SK-N-SH (cell line): ENCODE results near the gene TMEM176B. TPM values are rescaled to one million over a fixed set of nuclear protein-coding genes. Genes with fewer than 3 reads are reported as not detected.

Experiments used
- CTCF ChIA-PET: fragments of 300-600, 350-600 bp; formaldehyde crosslinking; extraction: SDS; loops from one replicate; lab custom pipeline; 2021; lab: Yijun Ruan, JAX
- POLR2A ChIA-PET: fragments of 350-600 bp; sonication (Branson Sonifier 250); formaldehyde crosslinking; extraction: SDS; loops from one replicate; lab custom pipeline; 2020; ENCODE audit warnings: antibody characterized with exemption, inconsistent platforms; lab: Yijun Ruan, JAX
- DNase-seq: peaks from one replicate; pipeline ENCODE4 v3.0.0; 2012
- H2AFZ ChIP-seq: fragments of 200-600 bp; sonication (generic); 2 replicates; pipeline ENCODE4 v1.8.1; 2016; ENCODE audit warnings: antibody characterized with exemption, mild to moderate bottlenecking, low read depth
- H3F3A ChIP-seq: fragments of 200-600 bp; sonication (generic); replicated peaks from 2 replicates; pipeline ENCODE3; 2016; ENCODE audit warnings: antibody characterized with exemption, mild to moderate bottlenecking; ENCODE audit not compliant: insufficient read depth
- H3K27ac ChIP-seq, 2 experiments: fragments of 200-500 bp in 1 of 2; fragments of 200-600 bp in 1 of 2; sonication (Bioruptor generic) in 1 of 2; sonication (generic), shearing (Covaris generic) in 1 of 2; 2 replicates each; pipeline versions ENCODE4 v1.5.1 to v1.6.1; 2014 to 2016; ENCODE audit warnings: low read depth in 2 of 2, inconsistent platforms in 1 of 2, low read length in 1 of 2, mild to moderate bottlenecking in 1 of 2, mixed read lengths in 1 of 2
- H3K27me3 ChIP-seq: fragments of 200-600 bp; sonication (generic), shearing (Covaris generic); 2 replicates; pipeline ENCODE4 v1.6.1; 2016; ENCODE audit warnings: mixed run types; ENCODE audit not compliant: insufficient read depth
- H3K36me3 ChIP-seq, 2 experiments: fragments of 200-500 bp in 1 of 2; fragments of 200-600 bp in 1 of 2; sonication (Bioruptor generic) in 1 of 2; sonication (generic) in 1 of 2; replicated peaks in 1 of 2; 2 replicates each; pipeline versions ENCODE3 to v1.5.1; 2014 to 2016; ENCODE audit warnings: low read length in 1 of 2, mild to moderate bottlenecking in 1 of 2; ENCODE audit not compliant: insufficient read depth in 2 of 2, control insufficient read depth in 1 of 2
- H3K4me1 ChIP-seq, 2 experiments: fragments of 200-500 bp in 1 of 2; fragments of 200-600 bp in 1 of 2; sonication (Bioruptor generic) in 1 of 2; sonication (generic), shearing (Covaris generic) in 1 of 2; 2 replicates each; pipeline versions ENCODE4 v1.5.1 to v1.6.1; 2014 to 2016; ENCODE audit warnings: low read depth in 1 of 2, low read length in 1 of 2, mixed run types in 1 of 2; ENCODE audit not compliant: insufficient read depth in 2 of 2, control insufficient read depth in 1 of 2
- H3K4me2 ChIP-seq: fragments of 200-600 bp; sonication (generic), shearing (Covaris generic); 2 replicates; pipeline ENCODE4 v1.6.1; 2017; ENCODE audit warnings: mixed run types
- H3K4me3 ChIP-seq, 2 experiments: fragments of 200-500 bp in 1 of 2; fragments of 200-600 bp in 1 of 2; sonication (Bioruptor generic) in 1 of 2; sonication (generic), shearing (Covaris generic) in 1 of 2; 2 replicates each; pipeline versions ENCODE4 v1.5.1 to v1.8.1; 2014 to 2016; ENCODE audit warnings: low read depth in 2 of 2, inconsistent platforms in 1 of 2, low read length in 1 of 2, mild to moderate bottlenecking in 1 of 2, mixed read lengths in 1 of 2, moderate library complexity in 1 of 2
- H3K79me2 ChIP-seq: fragments of 200-600 bp; sonication (generic); 2 replicates; pipeline ENCODE4 v1.8.1; 2017; ENCODE audit warnings: mild to moderate bottlenecking; ENCODE audit not compliant: insufficient read depth
- H3K9ac ChIP-seq: fragments of 200-600 bp; sonication (generic); 2 replicates; pipeline ENCODE4 v1.6.1; 2017; ENCODE audit warnings: mixed run types
- H3K9me2 ChIP-seq: fragments of 200-600 bp; sonication (generic); 2 replicates; pipeline ENCODE4 v1.6.1; 2017; ENCODE audit warnings: mixed run types
- H3K9me3 ChIP-seq: fragments of 200-600 bp; sonication (generic); 2 replicates; pipeline ENCODE4 v1.6.1; 2017; ENCODE audit warnings: mixed run types, mild to moderate bottlenecking, moderate library complexity
- H4K20me1 ChIP-seq: fragments of 200-600 bp; sonication (generic); 2 replicates; pipeline ENCODE4 v1.6.1; 2017; ENCODE audit warnings: mild to moderate bottlenecking, mixed run types; ENCODE audit not compliant: insufficient read depth
- CTCF ChIP-seq: fragments of 200-600 bp; sonication (generic); IDR thresholded peaks from 2 replicates; pipeline ENCODE4 v1.6.1; 2017; ENCODE audit warnings: antibody characterized with exemption, mild to moderate bottlenecking, moderate library complexity
- EP300 ChIP-seq, 2 experiments: IDR thresholded peaks; 2 replicates each; pipeline versions ENCODE4 v1.4.0 to v1.6.1; 2012; ENCODE audit warnings: borderline replicate concordance in 1 of 2, low read depth in 1 of 2, low read length in 1 of 2
- EZH2phosphoT487 ChIP-seq: fragments of 200-600 bp; sonication (generic); IDR thresholded peaks from 2 replicates; pipeline ENCODE4 v1.6.1; 2017; ENCODE audit warnings: low read depth, mixed run types, mild to moderate bottlenecking, antibody characterized with exemption, moderate library complexity, borderline replicate concordance
- GABPA ChIP-seq: IDR thresholded peaks from 2 replicates; pipeline ENCODE4 v1.4.0; 2012; ENCODE audit warnings: low read depth, mild to moderate bottlenecking
- MEF2A ChIP-seq: IDR thresholded peaks from 2 replicates; pipeline ENCODE4 v1.4.0; 2012; ENCODE audit warnings: low read depth, borderline replicate concordance
- RAD21 ChIP-seq: IDR thresholded peaks from 2 replicates; pipeline ENCODE4 v1.6.1; 2012; ENCODE audit warnings: mild to moderate bottlenecking, low read length
- RFX5 ChIP-seq: IDR thresholded peaks from 2 replicates; pipeline ENCODE4 v1.6.1; 2012; ENCODE audit warnings: mild to moderate bottlenecking, improper control_type of control experiment, low read length
- RXRA ChIP-seq: IDR thresholded peaks from 2 replicates; pipeline ENCODE4 v1.4.0; 2012; ENCODE audit warnings: low read depth, mild to moderate bottlenecking, borderline replicate concordance
- SMC3 ChIP-seq: IDR thresholded peaks from 2 replicates; pipeline ENCODE4 v1.6.1; 2012; ENCODE audit warnings: low read depth, low read length, improper control_type of control experiment
- TCF12 ChIP-seq: IDR thresholded peaks from 2 replicates; pipeline ENCODE4 v1.4.0; 2012
- WGBS: methylation state at CpG from one replicate; pipeline ENCODE4 v1.1.6; 2017; ENCODE audit warnings: low lambda C conversion rate; 5-methylcytosine and 5-hydroxymethylcytosine counted together
- polyA plus RNA-seq, 3 experiments: library from polyadenylated mRNA; depleted of rRNA; stranded (reverse); fragments of >200 nt; gene quantifications; 2 replicates each; pipeline ENCODE4 v1.2.3, GENCODE V29; 2012
- TF ChIP-seq, protein P1 (sequence below): IDR thresholded peaks from 2 replicates; pipeline ENCODE4 v1.6.1; 2012; ENCODE audit warnings: mild to moderate bottlenecking, low read depth, low read length, moderate library complexity
- TF ChIP-seq, protein P2 (sequence below): IDR thresholded peaks from 2 replicates; pipeline ENCODE4; 2012
- TF ChIP-seq, protein P3 (sequence below): IDR thresholded peaks from 2 replicates; pipeline ENCODE4 v1.4.0; 2012; ENCODE audit warnings: low read depth
- TF ChIP-seq, protein P4 (sequence below): IDR thresholded peaks from 2 replicates; pipeline ENCODE4 v1.4.0; 2012; ENCODE audit warnings: low read depth, borderline replicate concordance

The TMEM176B gene
- polyA plus RNA-seq, 1 of the 3 experiments (the other 2 are of a cell fraction) = not detected

DNA sequence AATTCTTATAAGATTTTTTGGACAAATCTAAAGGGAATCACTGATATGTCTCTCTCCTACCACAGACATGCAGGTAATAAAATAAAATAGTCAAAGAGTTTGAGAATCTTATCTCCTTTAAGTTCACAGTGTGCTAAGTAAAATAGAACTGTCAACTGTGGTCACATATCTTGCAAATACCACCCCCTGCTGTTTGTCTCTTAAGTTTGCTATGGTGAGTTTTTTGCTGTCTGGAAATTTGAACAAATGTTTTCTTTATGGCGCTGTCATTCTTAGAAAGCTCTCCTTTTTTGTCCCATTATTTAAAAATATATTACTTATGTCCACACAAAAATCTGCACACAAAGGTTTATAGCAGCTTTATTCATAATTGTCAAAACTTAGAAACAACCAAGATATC lies 43.3 kb downstream of the TMEM176B start:
- H3K4me1 ChIP-seq = no peaks in the 10 kb centered on the region
- H3K9me2 ChIP-seq = no peaks in the 10 kb centered on the region
- no peaks in the 10 kb centered on the region for H4K20me1 ChIP-seq
- ChIA-PET CTCF (interaction anchor here (1.2 to 1.7 kb wide), 4 partner anchors 10 to 308 kb away, joined by 3 to 7 read pairs (median 4); partner anchors contain the start of gene GIMAP5), POLR2A (no interaction called here)
- no peak overlapping the region for H3K4me3 ChIP-seq
- peaks cover 3% of the 10 kb centered on the region for H3F3A ChIP-seq
- peak; percentile 55 for TF ChIP-seq CTCF
- peak; percentile 36 for TF ChIP-seq SMC3
- no peak for TF ChIP-seq EZH2phosphoT487
- TF ChIP-seq RAD21 = peak; percentile 55
- WGBS = 9% methylated on average over 1 of the region's 1 CpG
- H2AFZ ChIP-seq = no peak overlapping the region
- no peaks in the 10 kb centered on the region for H3K9me3 ChIP-seq
- H3K36me3 ChIP-seq = no peaks in the 10 kb centered on the region
- no peak for DNase-seq
- H3K27ac ChIP-seq = no peak overlapping the region
- no peak overlapping the region for H3K9ac ChIP-seq
- peaks cover 8% of the 10 kb centered on the region; the same call in 1 of the 2 replicates for H3K27me3 ChIP-seq
- no peak overlapping the region for H3K4me2 ChIP-seq
- no peaks in the 10 kb centered on the region for H3K79me2 ChIP-seq

- Histone ChIP-seq H3K9ac (no peak overlapping the region), H3K27me3 (peaks cover 8% of the 10 kb centered on the region; the same call in 1 of the 2 replicates), H4K20me1 (no peaks in the 10 kb centered on the region), H3K4me3 (no peak overlapping the region), H3K4me1 (no peaks in the 10 kb centered on the region), H3F3A (peaks cover 3% of the 10 kb centered on the region), H3K36me3 (no peaks in the 10 kb centered on the region), H3K79me2 (no peaks in the 10 kb centered on the region), H3K27ac (no peak overlapping the region), H3K9me3 (no peaks in the 10 kb centered on the region), H3K9me2 (no peaks in the 10 kb centered on the region), H3K4me2 (no peak overlapping the region), H2AFZ (no peak overlapping the region)
- DNase-seq = no peak
- ChIA-PET CTCF (interaction anchor here (0.6 to 1.7 kb wide), 8 partner anchors 10 to 335 kb away, joined by 3 to 7 read pairs (median 4); partner anchors contain the start of gene GIMAP5), POLR2A (no interaction called here)
- TF ChIP-seq RXRA (no peak), MEF2A (no peak), RAD21 (no peak), GABPA (no peak), TCF12 (no peak), RFX5 (no peak), EP300 (IDR thresholded peaks at IDR 0.05; ENCODE audit: borderline replicate concordance in 1 of 2, low read depth in 1 of 2, low read length in 1 of 2) (no peak)
- TF ChIP-seq, protein P1, sequence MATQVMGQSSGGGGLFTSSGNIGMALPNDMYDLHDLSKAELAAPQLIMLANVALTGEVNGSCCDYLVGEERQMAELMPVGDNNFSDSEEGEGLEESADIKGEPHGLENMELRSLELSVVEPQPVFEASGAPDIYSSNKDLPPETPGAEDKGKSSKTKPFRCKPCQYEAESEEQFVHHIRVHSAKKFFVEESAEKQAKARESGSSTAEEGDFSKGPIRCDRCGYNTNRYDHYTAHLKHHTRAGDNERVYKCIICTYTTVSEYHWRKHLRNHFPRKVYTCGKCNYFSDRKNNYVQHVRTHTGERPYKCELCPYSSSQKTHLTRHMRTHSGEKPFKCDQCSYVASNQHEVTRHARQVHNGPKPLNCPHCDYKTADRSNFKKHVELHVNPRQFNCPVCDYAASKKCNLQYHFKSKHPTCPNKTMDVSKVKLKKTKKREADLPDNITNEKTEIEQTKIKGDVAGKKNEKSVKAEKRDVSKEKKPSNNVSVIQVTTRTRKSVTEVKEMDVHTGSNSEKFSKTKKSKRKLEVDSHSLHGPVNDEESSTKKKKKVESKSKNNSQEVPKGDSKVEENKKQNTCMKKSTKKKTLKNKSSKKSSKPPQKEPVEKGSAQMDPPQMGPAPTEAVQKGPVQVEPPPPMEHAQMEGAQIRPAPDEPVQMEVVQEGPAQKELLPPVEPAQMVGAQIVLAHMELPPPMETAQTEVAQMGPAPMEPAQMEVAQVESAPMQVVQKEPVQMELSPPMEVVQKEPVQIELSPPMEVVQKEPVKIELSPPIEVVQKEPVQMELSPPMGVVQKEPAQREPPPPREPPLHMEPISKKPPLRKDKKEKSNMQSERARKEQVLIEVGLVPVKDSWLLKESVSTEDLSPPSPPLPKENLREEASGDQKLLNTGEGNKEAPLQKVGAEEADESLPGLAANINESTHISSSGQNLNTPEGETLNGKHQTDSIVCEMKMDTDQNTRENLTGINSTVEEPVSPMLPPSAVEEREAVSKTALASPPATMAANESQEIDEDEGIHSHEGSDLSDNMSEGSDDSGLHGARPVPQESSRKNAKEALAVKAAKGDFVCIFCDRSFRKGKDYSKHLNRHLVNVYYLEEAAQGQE = no peak
- TF ChIP-seq, protein P2, sequence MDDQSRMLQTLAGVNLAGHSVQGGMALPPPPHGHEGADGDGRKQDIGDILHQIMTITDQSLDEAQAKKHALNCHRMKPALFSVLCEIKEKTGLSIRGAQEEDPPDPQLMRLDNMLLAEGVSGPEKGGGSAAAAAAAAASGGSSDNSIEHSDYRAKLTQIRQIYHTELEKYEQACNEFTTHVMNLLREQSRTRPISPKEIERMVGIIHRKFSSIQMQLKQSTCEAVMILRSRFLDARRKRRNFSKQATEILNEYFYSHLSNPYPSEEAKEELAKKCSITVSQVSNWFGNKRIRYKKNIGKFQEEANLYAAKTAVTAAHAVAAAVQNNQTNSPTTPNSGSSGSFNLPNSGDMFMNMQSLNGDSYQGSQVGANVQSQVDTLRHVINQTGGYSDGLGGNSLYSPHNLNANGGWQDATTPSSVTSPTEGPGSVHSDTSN = no peak
- TF ChIP-seq, protein P3, sequence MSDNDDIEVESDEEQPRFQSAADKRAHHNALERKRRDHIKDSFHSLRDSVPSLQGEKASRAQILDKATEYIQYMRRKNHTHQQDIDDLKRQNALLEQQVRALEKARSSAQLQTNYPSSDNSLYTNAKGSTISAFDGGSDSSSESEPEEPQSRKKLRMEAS = no peak
- TF ChIP-seq, protein P4, sequence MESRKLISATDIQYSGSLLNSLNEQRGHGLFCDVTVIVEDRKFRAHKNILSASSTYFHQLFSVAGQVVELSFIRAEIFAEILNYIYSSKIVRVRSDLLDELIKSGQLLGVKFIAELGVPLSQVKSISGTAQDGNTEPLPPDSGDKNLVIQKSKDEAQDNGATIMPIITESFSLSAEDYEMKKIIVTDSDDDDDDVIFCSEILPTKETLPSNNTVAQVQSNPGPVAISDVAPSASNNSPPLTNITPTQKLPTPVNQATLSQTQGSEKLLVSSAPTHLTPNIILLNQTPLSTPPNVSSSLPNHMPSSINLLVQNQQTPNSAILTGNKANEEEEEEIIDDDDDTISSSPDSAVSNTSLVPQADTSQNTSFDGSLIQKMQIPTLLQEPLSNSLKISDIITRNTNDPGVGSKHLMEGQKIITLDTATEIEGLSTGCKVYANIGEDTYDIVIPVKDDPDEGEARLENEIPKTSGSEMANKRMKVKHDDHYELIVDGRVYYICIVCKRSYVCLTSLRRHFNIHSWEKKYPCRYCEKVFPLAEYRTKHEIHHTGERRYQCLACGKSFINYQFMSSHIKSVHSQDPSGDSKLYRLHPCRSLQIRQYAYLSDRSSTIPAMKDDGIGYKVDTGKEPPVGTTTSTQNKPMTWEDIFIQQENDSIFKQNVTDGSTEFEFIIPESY = no peak
- 43% methylated on average over 3 of the region's 3 CpGs for WGBS
Measured at GRCh38 chr7:150756166-150756565, 44.0 kb downstream of the TMEM176B start.
